PFSK-1 (cell line): Measurements from ENCODE around the gene ARHGEF7.

Experiments
- FOXP2 ChIP-seq: optimal IDR thresholded peaks from 2 replicates; pipeline ENCODE3; 2011; ENCODE audit warnings: borderline replicate concordance, control low read depth, inconsistent platforms; ENCODE audit not compliant: insufficient read depth; ENCODE audit errors: extremely low read length, extremely low read depth
- POLR2AphosphoS5 ChIP-seq: IDR thresholded peaks from 2 replicates; pipeline ENCODE4 v1.6.1; 2012; ENCODE audit warnings: low read depth, mild to moderate bottlenecking, control low read depth, low read length, moderate library complexity
- SIN3A ChIP-seq: IDR thresholded peaks from 2 replicates; pipeline ENCODE4 v1.6.1; 2012; ENCODE audit warnings: mild to moderate bottlenecking, low read length, moderate library complexity, borderline replicate concordance; ENCODE audit not compliant: insufficient read depth
- TAF1 ChIP-seq: IDR thresholded peaks from 2 replicates; pipeline ENCODE4 v1.6.1; 2012; ENCODE audit warnings: low read length, control low read depth, borderline replicate concordance; ENCODE audit not compliant: insufficient read depth
- TF ChIP-seq, protein P1 (sequence below), 2 experiments: IDR thresholded peaks; 2 replicates each; pipeline versions ENCODE4 v1.6.1 to v1.8.0; 2011 to 2012; ENCODE audit warnings: low read depth in 2 of 2, low read length in 2 of 2, control low read depth in 1 of 2, inconsistent platforms in 1 of 2, mild to moderate bottlenecking in 1 of 2, moderate library complexity in 1 of 2; ENCODE audit not compliant: insufficient read depth in 1 of 2

ARHGEF7 gene

DNA sequence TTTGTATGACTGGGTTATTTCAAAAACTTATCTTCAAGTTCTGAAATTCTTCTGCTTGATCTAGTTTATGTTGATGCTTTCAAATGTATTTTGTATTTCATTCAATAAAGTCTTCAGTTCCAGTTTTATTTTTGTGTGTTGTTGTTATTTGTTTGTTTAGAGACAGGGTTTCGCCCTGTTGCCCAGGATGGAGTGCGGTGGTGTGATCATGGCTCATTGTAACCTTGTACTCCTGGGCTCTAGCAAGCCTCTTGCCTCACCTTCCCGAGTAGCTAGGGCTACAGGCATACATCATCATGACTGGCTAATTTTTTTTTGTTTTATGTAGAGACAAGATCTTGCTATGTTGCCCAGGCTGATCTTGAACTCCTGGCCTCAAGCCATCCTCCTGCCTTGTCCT, 40.3 kb upstream of the ARHGEF7 start:
- TF ChIP-seq, protein P1, sequence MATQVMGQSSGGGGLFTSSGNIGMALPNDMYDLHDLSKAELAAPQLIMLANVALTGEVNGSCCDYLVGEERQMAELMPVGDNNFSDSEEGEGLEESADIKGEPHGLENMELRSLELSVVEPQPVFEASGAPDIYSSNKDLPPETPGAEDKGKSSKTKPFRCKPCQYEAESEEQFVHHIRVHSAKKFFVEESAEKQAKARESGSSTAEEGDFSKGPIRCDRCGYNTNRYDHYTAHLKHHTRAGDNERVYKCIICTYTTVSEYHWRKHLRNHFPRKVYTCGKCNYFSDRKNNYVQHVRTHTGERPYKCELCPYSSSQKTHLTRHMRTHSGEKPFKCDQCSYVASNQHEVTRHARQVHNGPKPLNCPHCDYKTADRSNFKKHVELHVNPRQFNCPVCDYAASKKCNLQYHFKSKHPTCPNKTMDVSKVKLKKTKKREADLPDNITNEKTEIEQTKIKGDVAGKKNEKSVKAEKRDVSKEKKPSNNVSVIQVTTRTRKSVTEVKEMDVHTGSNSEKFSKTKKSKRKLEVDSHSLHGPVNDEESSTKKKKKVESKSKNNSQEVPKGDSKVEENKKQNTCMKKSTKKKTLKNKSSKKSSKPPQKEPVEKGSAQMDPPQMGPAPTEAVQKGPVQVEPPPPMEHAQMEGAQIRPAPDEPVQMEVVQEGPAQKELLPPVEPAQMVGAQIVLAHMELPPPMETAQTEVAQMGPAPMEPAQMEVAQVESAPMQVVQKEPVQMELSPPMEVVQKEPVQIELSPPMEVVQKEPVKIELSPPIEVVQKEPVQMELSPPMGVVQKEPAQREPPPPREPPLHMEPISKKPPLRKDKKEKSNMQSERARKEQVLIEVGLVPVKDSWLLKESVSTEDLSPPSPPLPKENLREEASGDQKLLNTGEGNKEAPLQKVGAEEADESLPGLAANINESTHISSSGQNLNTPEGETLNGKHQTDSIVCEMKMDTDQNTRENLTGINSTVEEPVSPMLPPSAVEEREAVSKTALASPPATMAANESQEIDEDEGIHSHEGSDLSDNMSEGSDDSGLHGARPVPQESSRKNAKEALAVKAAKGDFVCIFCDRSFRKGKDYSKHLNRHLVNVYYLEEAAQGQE (IDR thresholded peaks at IDR 0.05; ENCODE audit: insufficient read depth in 1 of 2, low read depth in 2 of 2, low read length in 2 of 2): no peak
- no peak for TF ChIP-seq POLR2AphosphoS5
- no peak for TF ChIP-seq SIN3A
- no peak for TF ChIP-seq FOXP2
- no peak for TF ChIP-seq TAF1

DNA sequence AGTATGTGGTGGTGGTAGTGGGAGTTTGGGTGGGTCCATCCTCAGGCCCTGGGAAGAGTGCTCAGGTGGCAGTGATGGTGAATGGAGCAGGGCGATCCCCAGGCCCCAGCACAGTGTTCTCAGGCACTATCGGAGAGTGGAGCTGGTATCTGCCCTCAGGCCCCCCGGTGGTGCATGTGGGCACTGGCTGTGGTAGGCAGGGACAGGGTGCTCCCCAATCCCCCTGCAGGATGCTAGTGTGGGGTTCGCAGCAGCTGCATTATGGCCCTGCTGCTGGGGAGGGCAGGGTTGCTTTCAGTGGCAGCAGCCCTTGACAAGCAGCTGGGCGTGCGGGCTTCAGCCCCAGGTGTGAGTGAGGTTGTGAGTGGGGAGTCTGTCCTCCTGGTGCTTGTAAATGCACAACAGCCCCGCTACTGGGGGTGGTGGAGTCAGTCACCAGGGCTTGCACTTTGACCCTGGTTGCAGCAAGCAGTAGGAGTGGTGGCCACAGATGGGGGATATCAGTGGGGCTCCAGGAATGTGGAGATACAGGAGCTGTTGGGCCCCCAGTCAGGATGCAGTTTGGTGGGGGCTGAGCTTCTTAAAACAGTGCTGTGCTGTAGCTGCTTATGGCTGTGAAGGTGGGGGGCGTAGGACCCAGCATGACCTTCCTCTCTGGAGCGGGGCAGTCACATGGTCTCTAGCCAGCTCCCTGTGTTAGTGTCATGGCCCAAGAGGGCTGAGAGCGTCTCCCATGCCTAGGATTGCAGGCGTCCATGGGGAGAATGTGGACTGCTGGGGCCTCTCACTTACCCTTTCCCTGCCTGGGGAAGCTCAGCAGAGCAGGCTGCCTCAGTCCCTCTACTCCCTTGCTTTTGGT, 38.7 kb upstream of the ARHGEF7 start:
- no peak for TF ChIP-seq TAF1
- no peak for TF ChIP-seq SIN3A
- no peak for TF ChIP-seq FOXP2
- no peak for TF ChIP-seq POLR2AphosphoS5
- TF ChIP-seq, protein P1 (IDR thresholded peaks at IDR 0.05; ENCODE audit: insufficient read depth in 1 of 2, low read depth in 2 of 2, low read length in 2 of 2): no peak

DNA sequence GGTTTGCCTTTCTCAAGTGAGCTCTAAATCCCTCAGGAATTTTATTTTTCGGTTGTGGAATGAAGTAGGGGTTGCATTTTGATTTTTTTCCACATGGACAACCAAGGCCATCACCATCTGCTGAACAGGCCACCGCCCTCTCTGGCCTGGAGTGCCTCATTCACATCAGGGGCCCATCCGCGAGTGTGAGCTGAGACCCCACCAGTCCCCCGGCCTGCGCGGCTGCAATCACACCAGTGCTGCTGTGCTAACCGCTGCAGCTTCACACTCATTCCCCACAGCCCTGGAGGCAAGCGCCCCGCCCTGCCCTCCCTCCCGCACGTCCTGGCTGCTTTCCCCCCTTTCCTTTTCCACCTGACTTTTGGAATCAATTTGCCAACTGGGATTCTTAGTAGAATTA, 35.7 kb upstream of the ARHGEF7 start:
- no peak for TF ChIP-seq SIN3A
- TF ChIP-seq, protein P1 (IDR thresholded peaks at IDR 0.05; ENCODE audit: insufficient read depth in 1 of 2, low read depth in 2 of 2, low read length in 2 of 2): no peak

DNA sequence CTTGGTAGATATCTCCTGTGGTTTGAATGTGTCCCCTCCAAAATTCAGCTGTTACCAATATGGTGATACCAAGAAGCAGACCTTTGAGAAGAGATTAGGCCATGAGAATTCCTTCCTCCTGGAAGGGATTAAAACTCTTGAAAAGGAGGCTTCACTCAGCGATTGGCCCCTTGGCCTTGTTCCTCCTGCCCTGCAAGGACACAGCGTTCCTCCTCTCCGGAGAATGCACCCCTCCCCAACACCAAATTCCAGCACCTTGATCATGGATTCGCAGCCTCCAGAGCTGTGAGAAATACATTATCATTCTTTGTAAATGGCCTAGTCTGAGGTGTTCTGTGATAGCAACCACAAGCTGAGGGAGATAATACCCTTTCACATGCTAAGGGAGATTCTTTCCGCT, 34.5 kb upstream of the ARHGEF7 start:
- TF ChIP-seq SIN3A: no peak
- TF ChIP-seq FOXP2: no peak
- TF ChIP-seq, protein P1 (IDR thresholded peaks at IDR 0.05; ENCODE audit: insufficient read depth in 1 of 2, low read depth in 2 of 2, low read length in 2 of 2): no peak
- no peak for TF ChIP-seq POLR2AphosphoS5
- no peak for TF ChIP-seq TAF1

DNA sequence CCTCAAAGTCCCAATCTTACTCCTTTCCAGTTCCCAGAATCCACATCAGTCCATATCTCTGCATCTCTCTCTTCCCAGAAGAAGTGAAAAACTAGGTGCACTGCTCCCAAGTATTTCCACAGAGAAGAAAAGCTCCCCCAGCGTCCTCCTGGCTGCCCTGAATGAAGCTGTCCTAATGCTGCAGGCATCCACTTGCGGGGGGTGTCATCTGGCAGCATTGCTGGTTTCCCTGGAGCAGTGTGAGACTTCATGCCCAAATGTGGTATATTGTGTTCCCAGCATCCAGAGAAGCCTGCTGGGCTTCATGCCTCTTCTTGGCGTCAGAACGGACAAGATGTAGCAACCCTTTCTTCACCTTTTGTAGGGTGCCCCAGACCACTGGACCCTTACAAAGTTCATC, 32.9 kb upstream of the ARHGEF7 start:
- no peak for TF ChIP-seq SIN3A
- TF ChIP-seq, protein P1 (IDR thresholded peaks at IDR 0.05; ENCODE audit: insufficient read depth in 1 of 2, low read depth in 2 of 2, low read length in 2 of 2): no peak
- TF ChIP-seq POLR2AphosphoS5: no peak
- TF ChIP-seq TAF1: no peak
- TF ChIP-seq FOXP2: no peak
